ENCODE results near the gene LYZL2.

GRCh38 chr10:30630571-30630970 is 1.0 kb upstream of the LYZL2 start:
- TF ChIP-seq CTCF (IDR thresholded peaks at IDR 0.05) = no peak
- no peak for TF ChIP-seq POLR2AphosphoS5 (IDR thresholded peaks at IDR 0.05)

All from prostate gland (tissue), 2 donors.